ENCODE measurements around the gene MRFAP1. TPM values are rescaled to one million over a fixed set of nuclear protein-coding genes. Genes with fewer than 3 reads are reported as not detected.

The MRFAP1 gene
- total and polyA plus RNA-seq, 8 donors, result 51.9 to 369 (median 186) TPM

- no peak overlapping the region for H3K4me3 ChIP-seq
- TF ChIP-seq POLR2A (IDR thresholded peaks at IDR 0.05) (no peak), POLR2AphosphoS5 (IDR thresholded peaks at IDR 0.05) (no peak), CTCF (IDR thresholded peaks at IDR 0.05) (no peak), EP300 (IDR thresholded peaks at IDR 0.05) (no peak)
- H3K27me3 ChIP-seq, result no peaks in the 10 kb centered on the region
- DNase-seq, result no peak
- intact Hi-C loops (cut with DNase I; ENCODE audit: low total_unique reads), result no loop called here
- H3K9me3 ChIP-seq, result peaks cover 0 to 17% (median 13%) of the 10 kb centered on the region in 4 donors
- H3K4me1 ChIP-seq, result no peaks in the 10 kb centered on the region
- 91 to 95% (median 93%) methylated on average over 10 of the region's 10 CpGs for WGBS, 5 donors
- H3K27ac ChIP-seq, result no peak overlapping the region
- peaks cover 49 to 100% (median 100%) of the 10 kb centered on the region in 4 donors for H3K36me3 ChIP-seq
Observed at GRCh38 chr4:6606465-6607235, 33.8 kb upstream of the MRFAP1 start.

- peaks cover 47 to 100% (median 100%) of the 10 kb centered on the region in 4 donors for H3K36me3 ChIP-seq
- 90 to 92% (median 92%) methylated on average over 13 of the region's 13 CpGs for WGBS, 5 donors
Observed at GRCh38 chr4:6607368-6608055, 33.0 kb upstream of the MRFAP1 start.

GRCh38 chr4:6608758-6609414, 31.6 kb upstream of the MRFAP1 start:
- no peak for DNase-seq

More at GRCh38 chr4:6607368-6608055, 33.0 kb upstream of the MRFAP1 start:
- no peak for DNase-seq
- no peak overlapping the region for H3K4me3 ChIP-seq
- H3K27me3 ChIP-seq, result no peaks in the 10 kb centered on the region
- no peaks in the 10 kb centered on the region for H3K4me1 ChIP-seq
- peaks cover 0 to 13% (median 13%) of the 10 kb centered on the region in 4 donors for H3K9me3 ChIP-seq
- no peak overlapping the region for H3K27ac ChIP-seq
- intact Hi-C loops (cut with DNase I; ENCODE audit: low total_unique reads), result no loop called here
- TF ChIP-seq POLR2A (IDR thresholded peaks at IDR 0.05), result no peak
- TF ChIP-seq POLR2AphosphoS5 (IDR thresholded peaks at IDR 0.05), result no peak
- no peak for TF ChIP-seq EP300 (IDR thresholded peaks at IDR 0.05)

GRCh38 chr4:6609415-6610079, 30.9 kb upstream of the MRFAP1 start:
- Histone ChIP-seq H3K9me3 (peaks cover 0 to 9% (median 7%) of the 10 kb centered on the region in 4 donors), H3K4me3 (no peak overlapping the region), H3K36me3 (peaks cover 57 to 100% (median 96%) of the 10 kb centered on the region in 4 donors), H3K27me3 (no peaks in the 10 kb centered on the region), H3K4me1 (no peaks in the 10 kb centered on the region), H3K27ac (no peak overlapping the region)
- 89 to 96% (median 93%) methylated on average over 13 to 26 of the region's 26 CpGs for WGBS, 5 donors
- no peak for DNase-seq
- TF ChIP-seq EP300 (IDR thresholded peaks at IDR 0.05) (no peak), CTCF (IDR thresholded peaks at IDR 0.05) (no peak), POLR2AphosphoS5 (IDR thresholded peaks at IDR 0.05) (no peak), POLR2A (IDR thresholded peaks at IDR 0.05) (no peak)
- intact Hi-C loops (cut with DNase I; ENCODE audit: low total_unique reads), result no loop called here

More at GRCh38 chr4:6608758-6609414, 31.6 kb upstream of the MRFAP1 start:
- Histone ChIP-seq H3K36me3 (peaks cover 50 to 100% (median 96%) of the 10 kb centered on the region in 4 donors), H3K27ac (no peak overlapping the region), H3K27me3 (no peaks in the 10 kb centered on the region), H3K4me3 (no peak overlapping the region), H3K9me3 (peaks cover 0 to 13% (median 13%) of the 10 kb centered on the region in 4 donors), H3K4me1 (no peaks in the 10 kb centered on the region)
- intact Hi-C loops (cut with DNase I; ENCODE audit: low total_unique reads), result no loop called here
- TF ChIP-seq POLR2AphosphoS5 (IDR thresholded peaks at IDR 0.05), result no peak
- TF ChIP-seq POLR2A (IDR thresholded peaks at IDR 0.05), result no peak
- no peak for TF ChIP-seq CTCF (IDR thresholded peaks at IDR 0.05)
- WGBS, 5 donors, result 85 to 92% (median 87%) methylated on average over 24 to 28 of the region's 28 CpGs

Data from stomach (tissue), 9 donors.